ENCODE results near the gene IL4R.
A peak's percentile ranks its signal among the peaks of the same experiment; 100 is the strongest.

GRCh38 chr16:27313422-27314160 lies at the start of gene IL4R:
- peak in 2 of 4 donors; percentile 38 to 76 for TF ChIP-seq POLR2A (IDR thresholded peaks at IDR 0.05)
- no peak for TF ChIP-seq CTCF (IDR thresholded peaks at IDR 0.05)
